ENCODE results near the gene LIMS1.

GRCh38 chr2:108637304-108637669, 103.0 kb downstream of the LIMS1 start:
- TF ChIP-seq EZH2 (IDR thresholded peaks at IDR 0.05; ENCODE audit: insufficient read depth, poor library complexity, severe bottlenecking) (no peak), EZH2phosphoT487 (IDR thresholded peaks at IDR 0.05; ENCODE audit: insufficient read depth, low read depth) (no peak)

Measured in GM23248 (cell line).